Transverse colon (tissue), 4 donors: ENCODE results near the gene PNPLA5.

Experiments used
- EP300 ChIP-seq: sonication (generic); formaldehyde crosslinking; IDR thresholded peaks from one replicate; pipeline ENCODE4 v1.6.1; 2017; ENCODE audit warnings: antibody characterized with exemption, low read depth
- POLR2AphosphoS5 ChIP-seq, 3 donors: sonication (generic); formaldehyde crosslinking; IDR thresholded peaks; one replicate each; pipeline ENCODE4 v1.6.1; 2016; ENCODE audit warnings: antibody characterized with exemption in 3 of 3
- TF ChIP-seq, protein P1 (sequence below), 5 experiments: fragments of 200-600 bp in 3 of 5; fragments of 450-650 bp in 2 of 5; sonication (generic) in 3 of 5; IDR thresholded peaks; 1 replicate in 2 of 5; 2 replicates in 3 of 5; pipeline ENCODE4 v1.5.1; 2016 to 2017; ENCODE audit warnings: antibody characterized with exemption in 5 of 5, inconsistent platforms in 3 of 5, mild to moderate bottlenecking in 2 of 5, moderate library complexity in 1 of 5

DNA sequence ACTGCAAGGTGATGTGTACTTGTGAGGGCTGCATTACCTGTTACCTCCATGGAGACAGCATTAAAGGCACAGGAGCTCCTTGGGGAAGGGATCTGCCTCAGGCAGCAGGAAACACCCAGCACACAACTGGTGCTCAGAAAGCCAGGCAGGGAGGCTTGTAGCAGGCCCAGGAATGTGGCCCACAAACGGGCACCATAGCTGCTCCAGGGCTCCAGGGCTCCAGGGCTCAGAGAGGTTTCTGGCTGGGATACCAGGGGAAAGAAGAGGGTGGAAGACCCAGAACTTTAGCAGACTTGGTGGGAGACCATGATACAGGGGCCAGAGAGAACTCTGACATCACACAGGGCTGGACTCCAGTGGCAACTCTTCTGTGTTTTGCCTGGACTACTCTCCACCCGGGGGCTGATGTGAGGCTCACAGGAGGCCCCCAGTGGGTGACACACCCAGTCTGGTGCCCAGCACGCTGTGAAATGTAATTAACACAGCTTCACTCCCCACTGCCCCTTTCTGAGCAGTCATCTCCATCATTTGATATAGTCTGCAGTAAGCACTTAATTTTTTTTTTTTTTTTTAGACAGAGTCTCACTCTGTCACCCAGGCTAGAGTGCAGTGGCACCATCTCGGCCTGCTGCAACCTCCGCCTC, 14.8 kb downstream of the PNPLA5 start:
- TF ChIP-seq POLR2AphosphoS5 (IDR thresholded peaks at IDR 0.05): no peak
- TF ChIP-seq, protein P1, sequence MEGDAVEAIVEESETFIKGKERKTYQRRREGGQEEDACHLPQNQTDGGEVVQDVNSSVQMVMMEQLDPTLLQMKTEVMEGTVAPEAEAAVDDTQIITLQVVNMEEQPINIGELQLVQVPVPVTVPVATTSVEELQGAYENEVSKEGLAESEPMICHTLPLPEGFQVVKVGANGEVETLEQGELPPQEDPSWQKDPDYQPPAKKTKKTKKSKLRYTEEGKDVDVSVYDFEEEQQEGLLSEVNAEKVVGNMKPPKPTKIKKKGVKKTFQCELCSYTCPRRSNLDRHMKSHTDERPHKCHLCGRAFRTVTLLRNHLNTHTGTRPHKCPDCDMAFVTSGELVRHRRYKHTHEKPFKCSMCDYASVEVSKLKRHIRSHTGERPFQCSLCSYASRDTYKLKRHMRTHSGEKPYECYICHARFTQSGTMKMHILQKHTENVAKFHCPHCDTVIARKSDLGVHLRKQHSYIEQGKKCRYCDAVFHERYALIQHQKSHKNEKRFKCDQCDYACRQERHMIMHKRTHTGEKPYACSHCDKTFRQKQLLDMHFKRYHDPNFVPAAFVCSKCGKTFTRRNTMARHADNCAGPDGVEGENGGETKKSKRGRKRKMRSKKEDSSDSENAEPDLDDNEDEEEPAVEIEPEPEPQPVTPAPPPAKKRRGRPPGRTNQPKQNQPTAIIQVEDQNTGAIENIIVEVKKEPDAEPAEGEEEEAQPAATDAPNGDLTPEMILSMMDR (IDR thresholded peaks at IDR 0.05): no peak
- TF ChIP-seq EP300: no peak
